ENCODE measurements around the gene SMAD6.

Gene SMAD6

GRCh38 chr15:66721954-66722353 is 19.9 kb downstream of the SMAD6 start:
- no peak for DNase-seq

DNA sequence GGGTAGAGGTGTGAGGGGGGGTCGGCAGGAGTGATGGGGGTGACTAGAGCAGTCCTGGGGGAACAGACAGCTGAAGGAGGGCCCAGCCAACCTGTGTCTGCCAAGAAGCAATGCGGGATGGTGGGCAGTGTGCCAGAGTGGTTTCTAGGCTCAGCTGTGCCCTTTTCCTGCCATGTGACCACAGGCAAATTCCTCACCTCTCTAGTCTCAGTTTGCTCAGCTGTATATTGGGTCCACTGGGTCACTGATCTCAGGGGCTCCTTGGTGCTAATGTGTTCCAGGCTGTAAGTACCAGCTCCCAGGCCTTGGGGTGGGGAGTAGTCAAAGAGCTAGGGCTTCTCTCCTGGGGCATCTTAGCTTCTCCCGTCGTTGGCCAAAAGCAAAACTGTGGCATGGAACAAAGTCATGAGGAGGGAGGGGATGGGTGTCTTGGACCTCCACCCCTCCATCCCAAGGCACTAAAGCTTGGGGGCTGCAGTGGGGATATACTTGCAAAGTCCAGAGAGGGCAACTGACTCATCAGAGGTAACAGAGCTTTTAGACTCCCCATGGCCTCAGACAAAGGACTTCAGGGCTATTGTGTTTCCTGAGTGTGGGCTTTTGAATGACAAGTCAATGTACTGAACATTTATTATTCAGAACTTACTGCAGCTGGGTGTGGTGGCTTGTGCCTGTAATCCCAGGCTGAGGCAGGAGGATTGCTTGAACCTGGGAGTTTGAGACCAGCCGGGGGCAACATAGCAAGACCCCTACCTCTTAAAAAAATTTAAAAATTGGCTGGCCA is 20.9 kb downstream of the SMAD6 start:
- no peak for DNase-seq

DNA sequence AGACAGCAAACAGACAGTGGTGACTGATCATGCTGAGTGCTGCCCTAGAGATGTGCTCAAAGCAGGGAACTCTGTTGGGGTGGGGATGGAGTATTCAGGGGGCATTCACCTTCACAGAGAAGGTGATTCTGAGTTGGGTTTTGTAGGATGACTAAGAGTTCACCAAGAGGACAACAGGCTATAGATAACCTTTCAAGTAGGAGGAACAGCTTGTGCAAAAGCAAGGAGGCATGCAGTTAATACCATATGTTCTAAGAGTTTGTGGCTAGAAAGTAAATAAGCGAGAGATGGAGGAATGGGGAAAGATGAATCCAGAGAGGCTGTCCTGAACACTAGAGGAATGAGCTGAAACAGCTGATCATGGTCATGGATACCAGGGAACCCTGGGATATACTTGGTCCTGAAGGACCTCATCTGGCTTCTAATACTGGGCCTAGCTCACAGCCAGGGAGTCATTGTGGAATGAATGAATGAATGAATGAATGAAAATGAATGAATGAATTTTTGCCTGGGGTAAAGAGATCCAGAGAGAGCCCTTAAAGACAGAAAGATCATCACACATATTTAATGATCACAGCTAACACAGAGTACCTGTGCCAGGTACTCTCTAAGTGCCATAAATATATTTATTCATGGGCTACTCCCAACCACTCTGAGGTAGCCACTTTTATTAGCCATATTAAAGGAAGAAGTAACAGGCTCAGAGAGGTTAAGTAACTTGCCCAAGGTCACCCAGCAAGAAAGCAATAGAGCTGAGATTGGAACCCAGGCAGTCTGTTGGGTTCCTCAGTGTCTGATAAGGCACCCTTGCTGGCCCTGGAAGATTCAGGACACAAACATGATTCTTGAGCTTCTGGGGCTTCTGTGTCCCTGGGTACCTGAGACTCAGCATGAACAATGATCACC is 22.0 kb downstream of the SMAD6 start:
- no peak for DNase-seq

- DNase-seq: no peak
Measured at GRCh38 chr15:66724732-66725463, 22.9 kb downstream of the SMAD6 start.

GRCh38 chr15:66725464-66725785 is 23.4 kb downstream of the SMAD6 start:
- DNase-seq: no peak

DNA sequence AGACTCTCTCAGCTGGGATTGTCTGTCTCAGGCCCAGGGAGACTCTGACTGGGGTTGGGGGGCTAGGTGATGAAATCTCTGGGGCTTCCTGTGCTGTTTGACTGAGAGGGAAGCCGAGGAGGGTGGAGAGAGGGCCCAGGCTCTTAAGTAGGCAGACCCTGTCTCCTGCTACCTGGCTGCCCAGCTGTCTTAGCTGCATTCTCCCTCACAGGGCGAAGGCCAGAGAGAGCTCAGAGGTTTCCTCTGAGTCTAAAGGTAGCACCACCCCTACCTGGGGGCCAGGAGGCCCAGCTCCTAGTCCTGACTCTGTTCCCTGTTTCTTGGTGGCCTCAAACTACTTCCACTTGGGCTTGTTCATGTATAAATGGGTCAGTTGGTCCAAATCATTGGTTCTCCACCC is 24.4 kb downstream of the SMAD6 start:
- DNase-seq: no peak

DNA sequence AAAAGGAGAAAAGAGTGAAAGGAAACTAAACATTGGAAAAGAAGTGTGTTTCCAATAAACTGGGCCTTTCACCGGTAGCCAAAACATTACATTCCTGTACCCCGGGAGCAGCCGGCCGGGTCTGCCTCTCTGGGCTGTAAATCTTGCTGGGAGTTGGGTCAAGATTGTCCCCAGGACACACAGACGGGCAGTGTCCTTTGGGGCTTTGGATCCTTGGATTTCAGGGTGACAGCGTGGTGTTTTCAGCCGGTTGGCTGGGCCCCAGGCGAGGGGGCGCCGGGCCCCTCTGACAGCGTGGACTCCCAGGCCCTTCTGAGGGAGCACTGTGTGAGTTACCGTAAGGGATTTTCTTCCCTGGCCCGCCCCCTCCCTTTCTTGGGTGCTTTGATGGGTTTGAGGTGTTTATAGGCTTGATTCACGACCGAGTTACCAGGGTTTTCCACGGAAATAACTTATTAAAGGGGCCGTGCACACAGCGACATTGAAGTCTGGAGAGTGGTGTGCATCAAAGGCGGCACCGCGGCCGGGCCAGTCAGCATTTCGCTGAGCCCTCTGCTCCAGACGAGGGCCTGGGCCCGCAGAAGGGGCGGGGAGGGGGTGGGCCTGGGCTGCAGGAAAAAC is 27.4 kb downstream of the SMAD6 start:
- DNase-seq: no peak

- no peak for DNase-seq
Measured at GRCh38 chr15:66730168-66731021, 28.4 kb downstream of the SMAD6 start.

GRCh38 chr15:66733976-66734375 is 31.9 kb downstream of the SMAD6 start:
- DNase-seq: no peak

GRCh38 chr15:66734961-66735908 is 33.2 kb downstream of the SMAD6 start:
- DNase-seq: no peak

DNA sequence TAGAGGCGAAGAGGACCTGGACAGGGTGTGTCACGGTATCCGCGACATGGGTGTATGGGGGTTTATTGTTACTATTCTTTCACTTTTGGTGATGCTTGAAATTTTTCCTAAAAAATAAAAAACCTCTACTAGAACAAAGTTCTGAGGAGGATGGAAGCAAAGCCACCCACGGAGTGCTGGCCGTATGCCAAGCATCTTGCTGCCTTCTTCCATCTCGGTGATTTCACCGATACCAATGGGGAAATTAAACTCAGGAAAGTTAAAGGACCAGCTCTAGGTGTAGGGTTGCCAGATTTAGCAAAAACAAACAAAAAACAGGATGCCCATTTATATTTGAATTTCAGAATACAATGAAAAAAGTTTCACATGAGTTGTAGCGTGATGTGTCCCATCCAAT is 33.9 kb downstream of the SMAD6 start:
- DNase-seq: no peak

DNA sequence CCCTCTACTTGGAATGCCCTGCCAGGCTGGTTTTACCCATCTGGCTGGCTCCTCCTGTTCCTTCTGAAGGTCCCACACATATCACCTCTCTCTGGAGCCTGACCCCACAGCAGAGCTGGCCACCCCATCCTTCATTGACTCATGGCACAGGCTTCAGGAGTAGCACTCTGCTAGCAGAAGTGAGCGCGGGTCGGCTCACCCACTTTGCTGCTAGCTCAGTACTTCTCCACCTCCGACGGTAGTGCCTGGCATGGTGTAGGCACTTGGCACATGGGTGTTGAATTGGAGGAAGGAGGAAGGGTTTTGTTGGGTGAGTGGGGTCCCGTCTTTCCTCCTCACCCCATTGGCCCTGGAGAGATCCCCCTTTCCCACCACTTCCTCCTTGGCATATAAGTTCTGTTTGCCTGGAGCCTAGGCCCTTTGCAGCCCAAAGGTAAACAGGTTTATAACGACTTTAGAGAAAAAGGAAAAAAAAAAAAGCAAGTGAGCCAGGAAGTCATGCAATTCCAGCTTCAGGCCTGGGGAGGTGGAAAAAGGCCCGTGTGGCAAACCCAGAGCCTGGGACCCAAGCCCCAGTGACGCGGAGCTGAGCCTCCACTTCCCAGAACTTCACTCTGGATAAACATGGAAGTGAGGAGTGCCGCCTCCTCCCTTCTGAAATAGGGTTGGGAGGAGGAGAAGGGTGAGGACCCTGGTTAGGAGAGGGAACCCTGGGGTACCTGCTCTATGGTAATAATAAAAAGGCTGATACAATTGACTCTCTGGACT is 35.4 kb downstream of the SMAD6 start:
- no peak for DNase-seq

- no peak for DNase-seq
Measured at GRCh38 chr15:66738116-66738515, 36.1 kb downstream of the SMAD6 start.

DNA sequence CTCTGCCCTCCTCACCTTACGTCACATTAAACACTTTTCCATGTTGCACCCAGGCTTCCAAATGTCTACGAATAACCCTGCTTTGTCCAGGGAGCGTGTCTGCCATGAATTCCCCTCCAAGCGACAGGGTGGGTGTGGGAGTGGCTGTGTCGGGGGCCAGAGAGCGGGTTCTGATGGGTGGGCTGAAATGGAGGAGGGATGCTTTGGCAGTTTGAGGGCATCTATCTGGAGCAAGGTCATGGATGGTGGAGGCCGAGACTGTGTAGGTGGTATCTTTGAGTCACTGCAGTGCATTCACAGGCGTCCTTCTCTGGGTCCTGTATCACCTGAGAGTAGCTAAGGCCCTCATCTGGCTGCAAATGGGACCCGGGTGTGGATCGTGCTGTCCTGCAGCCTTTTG is 36.6 kb downstream of the SMAD6 start:
- no peak for DNase-seq

DNA sequence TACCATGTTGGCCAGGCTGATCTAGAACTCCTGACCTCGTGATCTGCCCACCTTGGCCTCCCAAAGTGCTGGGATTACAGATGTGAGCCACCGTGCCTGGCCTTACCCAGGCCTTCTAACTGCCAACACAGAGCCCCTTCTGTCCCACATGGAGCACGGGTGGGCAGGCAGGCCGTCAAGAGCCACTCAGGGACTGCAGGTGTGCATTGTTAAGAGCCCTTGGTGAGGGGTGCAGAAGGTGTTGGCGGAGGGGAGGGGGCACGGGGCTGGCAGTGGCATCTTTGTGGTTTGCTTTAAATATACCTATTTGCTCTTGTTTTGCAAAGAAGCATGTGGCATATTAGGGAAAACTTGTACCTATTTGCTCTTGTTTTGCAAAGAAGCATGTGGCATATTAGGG is 37.3 kb downstream of the SMAD6 start:
- DNase-seq: no peak

GRCh38 chr15:66740802-66741201 is 38.8 kb downstream of the SMAD6 start:
- DNase-seq: no peak

DNA sequence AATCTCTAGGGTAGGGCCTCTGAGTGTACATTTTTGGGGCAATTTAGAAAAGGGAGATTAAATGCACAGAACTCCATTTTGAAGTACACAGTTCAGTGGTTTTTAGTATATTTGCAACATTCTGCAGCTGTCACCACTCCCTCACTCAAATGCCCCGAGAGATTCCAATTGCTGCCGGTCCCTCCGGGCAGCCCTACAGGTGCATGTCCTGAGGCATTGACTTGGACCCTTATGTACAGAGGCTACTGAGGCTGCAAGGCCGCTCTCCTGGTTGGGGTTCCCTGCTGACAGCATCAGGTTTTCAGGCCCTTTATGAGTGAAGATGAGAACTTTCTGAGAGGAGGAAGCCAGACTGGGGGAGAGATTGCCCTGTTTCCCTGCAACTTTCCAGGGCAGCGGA is 39.6 kb downstream of the SMAD6 start:
- no peak for DNase-seq

DNA sequence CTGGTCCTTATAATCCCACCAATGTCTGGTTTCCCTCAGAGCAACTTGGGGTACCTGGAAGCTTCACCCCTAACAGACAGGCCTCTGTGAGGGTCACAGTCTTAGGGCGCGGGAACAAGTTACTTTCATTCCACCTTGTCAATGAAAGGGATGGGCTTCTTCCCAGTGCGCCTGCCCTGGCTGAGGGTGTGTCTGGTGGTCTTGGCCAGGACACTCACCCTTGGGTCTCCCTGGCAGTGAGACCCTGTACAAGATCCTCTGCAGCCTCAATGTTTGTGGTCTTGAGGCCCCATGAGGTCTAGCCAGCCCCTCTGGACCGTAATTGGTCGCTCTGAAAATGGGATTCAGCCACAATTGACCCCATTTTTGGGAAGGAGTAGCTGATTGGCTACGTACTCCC is 40.2 kb downstream of the SMAD6 start:
- DNase-seq: no peak

- no peak for DNase-seq
Measured at GRCh38 chr15:66743204-66743603, 41.2 kb downstream of the SMAD6 start.
